OCI-LY7 (cell line): ENCODE results near the gene FIP1L1. TPM values are rescaled to one million over a fixed set of nuclear protein-coding genes. Genes with fewer than 3 reads are reported as not detected.

Experiments
- BruUV-seq: library from RNA; stranded (reverse); fragments of 400-500 nt; replicated peaks from 2 replicates; lab custom pipeline; 2021; lab: Mats Ljungman, UMichigan
- CTCF ChIA-PET: fragments of 300-600 bp; sonication (Branson Sonifier 250); formaldehyde crosslinking; loops from one replicate; lab custom pipeline; 2022; ENCODE audit warnings: antibody characterized with exemption; ENCODE audit not compliant: unreplicated experiment; lab: Charles Lee
- POLR2A ChIA-PET: fragments of 300-600 bp; sonication (Branson Sonifier 250); formaldehyde crosslinking; loops from one replicate; lab custom pipeline; 2022; ENCODE audit warnings: antibody characterized with exemption; lab: Charles Lee
- DNase-seq: peaks from one replicate; pipeline ENCODE4 v3.0.0-alpha.2; 2015; ENCODE audit warnings: low spot score
- H2AFZ ChIP-seq: fragments of 200-600 bp; sonication (generic), shearing (Covaris generic); 2 replicates; pipeline ENCODE4 v1.6.1; 2014; ENCODE audit warnings: mild to moderate bottlenecking, antibody characterized with exemption, low read length, moderate library complexity
- H3K27ac ChIP-seq: fragments of 200-600 bp; sonication (generic); 2 replicates; pipeline ENCODE4 v1.5.1; 2014; ENCODE audit warnings: mixed run types, low read depth, mild to moderate bottlenecking, moderate library complexity, low read length, inconsistent platforms; ENCODE audit not compliant: poor library complexity, severe bottlenecking
- H3K36me3 ChIP-seq: fragments of 200-600 bp; sonication (generic); 2 replicates; pipeline ENCODE4 v1.6.1; 2014; ENCODE audit warnings: mild to moderate bottlenecking, antibody characterized with exemption, low read length, moderate library complexity, mixed read lengths; ENCODE audit not compliant: insufficient read depth
- H3K4me1 ChIP-seq: fragments of 200-600 bp; sonication (generic); 2 replicates; pipeline ENCODE4 v1.5.1; 2014; ENCODE audit warnings: mild to moderate bottlenecking, low read length; ENCODE audit not compliant: insufficient read depth, poor library complexity, severe bottlenecking
- H3K4me2 ChIP-seq: fragments of 200-600 bp; sonication (generic); 2 replicates; pipeline ENCODE4 v1.6.1; 2014; ENCODE audit warnings: mild to moderate bottlenecking, low read length
- H3K4me3 ChIP-seq: fragments of 200-600 bp; sonication (generic); 2 replicates; pipeline ENCODE4 v1.5.1; 2014; ENCODE audit warnings: mild to moderate bottlenecking, low read depth, low read length; ENCODE audit not compliant: poor library complexity, severe bottlenecking
- H3K79me2 ChIP-seq: fragments of 200-600 bp; sonication (generic); 2 replicates; pipeline ENCODE4 v1.6.1; 2016; ENCODE audit warnings: low read depth, mild to moderate bottlenecking, low read length, moderate library complexity, mixed read lengths; ENCODE audit not compliant: insufficient read depth
- H3K9me2 ChIP-seq: fragments of 200-600 bp; sonication (generic); 2 replicates; pipeline ENCODE4 v1.6.1; 2016; ENCODE audit warnings: mild to moderate bottlenecking, low read length, mixed read lengths; ENCODE audit not compliant: insufficient read depth
- H3K9me3 ChIP-seq: fragments of 200-600 bp; sonication (generic); 2 replicates; pipeline ENCODE4 v1.6.1; 2014; ENCODE audit warnings: mild to moderate bottlenecking, mixed run types, low read length, mixed read lengths
- H4K20me1 ChIP-seq: fragments of 200-600 bp; sonication (generic); 2 replicates; pipeline ENCODE4 v1.6.1; 2014; ENCODE audit warnings: mild to moderate bottlenecking, antibody characterized with exemption, low read length, moderate library complexity, mixed read lengths; ENCODE audit not compliant: insufficient read depth
- EZH2phosphoT487 ChIP-seq: fragments of 200-600 bp; sonication (generic); IDR thresholded peaks from 2 replicates; pipeline ENCODE4 v1.6.1; 2018; ENCODE audit warnings: low read depth, borderline replicate concordance, mild to moderate bottlenecking, mixed run types, antibody characterized with exemption, low read length, moderate library complexity, mixed read lengths
- intact Hi-C: fragments of 100-400 bp; cut with micrococcal nuclease; formaldehyde crosslinking; loops from one replicate; pipeline ENCODE4 v1.10.0; 2022; ENCODE audit not compliant: unreplicated experiment
- total RNA-seq, 2 experiments: library from RNA; depleted of rRNA in 1 of 2; stranded (reverse); fragments of >200 nt in 1 of 2; shearing (Covaris generic) in 1 of 2; gene quantifications; 2 replicates each; pipeline ENCODE4 v1.2.3, GENCODE V29; 2014 to 2022
- TF ChIP-seq, protein P1 (sequence below): fragments of 200-600 bp; sonication (generic); conservative IDR thresholded peaks from 2 replicates; pipeline ENCODE4 v1.5.1; 2014; ENCODE audit warnings: mild to moderate bottlenecking, antibody characterized with exemption, low read length, moderate library complexity, mixed read lengths

The FIP1L1 gene
- total RNA-seq, 2 experiments from 2014 or later = 73.2 to 86.9 TPM

DNA sequence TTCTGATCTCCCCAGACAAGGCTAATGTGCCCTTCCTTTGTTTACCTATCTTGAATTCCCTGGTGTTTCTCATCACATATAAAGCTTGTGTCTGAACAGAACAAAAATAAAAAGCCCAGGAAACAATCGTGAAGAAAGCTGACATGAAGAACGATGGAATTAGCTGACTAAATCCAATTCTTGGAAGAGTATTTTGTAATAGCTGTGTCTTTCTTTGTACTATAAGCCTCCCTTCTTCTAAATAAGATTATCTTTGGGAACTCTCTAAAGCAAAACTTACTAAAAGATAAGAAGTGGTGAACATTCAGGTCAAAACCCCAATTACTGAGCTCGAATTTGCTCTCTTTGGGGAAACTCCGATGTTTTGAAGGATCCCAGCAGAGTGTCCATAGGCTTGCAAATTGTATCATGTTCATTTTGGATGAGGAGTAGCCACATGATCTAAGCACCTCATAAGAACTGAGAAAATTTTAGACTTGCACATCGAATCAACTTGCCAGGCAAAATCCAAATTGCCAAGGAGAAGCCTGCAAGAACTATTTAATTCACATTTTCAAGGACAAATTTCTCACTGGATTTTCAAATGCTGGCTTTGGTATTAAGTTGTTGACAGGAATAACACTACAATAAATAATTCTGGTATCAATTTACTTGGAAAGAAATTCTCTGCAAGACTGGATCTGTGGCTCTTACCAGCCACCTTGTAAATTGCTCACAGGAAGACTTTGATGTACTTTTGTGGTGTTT lies 107.6 kb downstream of the FIP1L1 start:
- Histone ChIP-seq H3K4me1 (no peaks in the 10 kb centered on the region), H3K4me3 (no peak overlapping the region), H3K9me2 (no peaks in the 10 kb centered on the region), H2AFZ (no peak overlapping the region), H3K4me2 (no peak overlapping the region), H3K27ac (no peak overlapping the region), H3K9me3 (no peaks in the 10 kb centered on the region), H4K20me1 (no peaks in the 10 kb centered on the region), H3K79me2 (no peaks in the 10 kb centered on the region), H3K36me3 (no peaks in the 10 kb centered on the region)
- no TSS peak for BruUV-seq
- ChIA-PET POLR2A (no interaction called here), CTCF (no interaction called here)
- intact Hi-C loops = no loop called here
- DNase-seq = no peak
- no peak for TF ChIP-seq EZH2phosphoT487
- TF ChIP-seq, protein P1, sequence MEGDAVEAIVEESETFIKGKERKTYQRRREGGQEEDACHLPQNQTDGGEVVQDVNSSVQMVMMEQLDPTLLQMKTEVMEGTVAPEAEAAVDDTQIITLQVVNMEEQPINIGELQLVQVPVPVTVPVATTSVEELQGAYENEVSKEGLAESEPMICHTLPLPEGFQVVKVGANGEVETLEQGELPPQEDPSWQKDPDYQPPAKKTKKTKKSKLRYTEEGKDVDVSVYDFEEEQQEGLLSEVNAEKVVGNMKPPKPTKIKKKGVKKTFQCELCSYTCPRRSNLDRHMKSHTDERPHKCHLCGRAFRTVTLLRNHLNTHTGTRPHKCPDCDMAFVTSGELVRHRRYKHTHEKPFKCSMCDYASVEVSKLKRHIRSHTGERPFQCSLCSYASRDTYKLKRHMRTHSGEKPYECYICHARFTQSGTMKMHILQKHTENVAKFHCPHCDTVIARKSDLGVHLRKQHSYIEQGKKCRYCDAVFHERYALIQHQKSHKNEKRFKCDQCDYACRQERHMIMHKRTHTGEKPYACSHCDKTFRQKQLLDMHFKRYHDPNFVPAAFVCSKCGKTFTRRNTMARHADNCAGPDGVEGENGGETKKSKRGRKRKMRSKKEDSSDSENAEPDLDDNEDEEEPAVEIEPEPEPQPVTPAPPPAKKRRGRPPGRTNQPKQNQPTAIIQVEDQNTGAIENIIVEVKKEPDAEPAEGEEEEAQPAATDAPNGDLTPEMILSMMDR = no peak

DNA sequence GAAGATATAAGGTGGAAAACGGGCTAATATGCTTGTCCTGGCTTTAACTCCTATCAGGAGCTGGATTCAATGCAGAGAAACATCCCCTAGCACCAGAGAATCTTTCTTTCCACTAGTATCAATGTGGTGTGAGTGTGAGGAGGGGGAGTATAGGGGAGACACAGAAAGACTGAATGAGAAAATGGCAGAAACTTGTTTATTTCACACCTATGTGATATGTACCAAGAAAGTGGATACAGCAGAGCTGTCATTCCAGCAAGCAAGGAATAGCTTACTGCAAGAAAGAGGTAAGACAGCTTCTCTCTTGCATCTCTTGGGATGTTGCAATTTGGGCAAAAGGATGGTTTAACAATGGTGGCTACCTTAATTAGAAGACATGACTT lies 108.2 kb downstream of the FIP1L1 start:
- Histone ChIP-seq H3K4me1 (no peaks in the 10 kb centered on the region), H3K4me3 (no peak overlapping the region), H3K36me3 (no peaks in the 10 kb centered on the region), H3K4me2 (no peak overlapping the region), H3K79me2 (no peaks in the 10 kb centered on the region), H2AFZ (no peak overlapping the region), H3K9me3 (no peaks in the 10 kb centered on the region), H3K9me2 (no peaks in the 10 kb centered on the region), H4K20me1 (no peaks in the 10 kb centered on the region), H3K27ac (no peak overlapping the region)
- ChIA-PET CTCF (no interaction called here), POLR2A (no interaction called here)
- no peak for DNase-seq
- TF ChIP-seq, protein P1 = no peak
- no peak for TF ChIP-seq EZH2phosphoT487
- intact Hi-C loops = no loop called here
- no TSS peak for BruUV-seq

DNA sequence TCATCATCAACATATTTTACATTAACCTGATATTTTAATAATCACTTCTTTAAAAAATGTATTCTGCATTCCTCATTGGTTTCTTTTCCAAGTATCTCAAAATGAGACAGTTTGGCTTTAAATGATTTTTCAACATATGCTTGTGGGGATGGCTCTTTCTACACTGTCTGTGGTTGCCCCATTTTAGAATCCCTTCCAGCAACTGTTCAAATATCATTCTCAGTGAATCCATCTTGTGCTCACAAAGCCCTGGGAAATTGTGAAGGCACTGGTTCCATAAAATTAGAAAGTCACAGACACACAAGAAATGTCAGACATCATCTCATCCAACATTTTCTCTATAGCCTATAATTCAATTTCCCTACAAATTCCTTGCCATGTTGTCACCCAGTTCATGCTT lies 110.3 kb downstream of the FIP1L1 start:
- intact Hi-C loops = no loop called here
- no peaks in the 10 kb centered on the region for H3K9me2 ChIP-seq
- no peaks in the 10 kb centered on the region for H3K79me2 ChIP-seq
- no peaks in the 10 kb centered on the region for H3K36me3 ChIP-seq
- H3K4me1 ChIP-seq = no peaks in the 10 kb centered on the region
- POLR2A ChIA-PET = no interaction called here
- CTCF ChIA-PET = no interaction called here
- no peak overlapping the region for H3K27ac ChIP-seq
- no peaks in the 10 kb centered on the region for H4K20me1 ChIP-seq
- no peak overlapping the region for H2AFZ ChIP-seq
- no peaks in the 10 kb centered on the region for H3K9me3 ChIP-seq
- TF ChIP-seq, protein P1 = no peak
- TF ChIP-seq EZH2phosphoT487 = no peak
- BruUV-seq = no TSS peak
- no peak overlapping the region for H3K4me2 ChIP-seq
- no peak overlapping the region for H3K4me3 ChIP-seq
- no peak for DNase-seq
